Measurements from ENCODE around the gene ZCWPW1.

The ZCWPW1 gene

DNA sequence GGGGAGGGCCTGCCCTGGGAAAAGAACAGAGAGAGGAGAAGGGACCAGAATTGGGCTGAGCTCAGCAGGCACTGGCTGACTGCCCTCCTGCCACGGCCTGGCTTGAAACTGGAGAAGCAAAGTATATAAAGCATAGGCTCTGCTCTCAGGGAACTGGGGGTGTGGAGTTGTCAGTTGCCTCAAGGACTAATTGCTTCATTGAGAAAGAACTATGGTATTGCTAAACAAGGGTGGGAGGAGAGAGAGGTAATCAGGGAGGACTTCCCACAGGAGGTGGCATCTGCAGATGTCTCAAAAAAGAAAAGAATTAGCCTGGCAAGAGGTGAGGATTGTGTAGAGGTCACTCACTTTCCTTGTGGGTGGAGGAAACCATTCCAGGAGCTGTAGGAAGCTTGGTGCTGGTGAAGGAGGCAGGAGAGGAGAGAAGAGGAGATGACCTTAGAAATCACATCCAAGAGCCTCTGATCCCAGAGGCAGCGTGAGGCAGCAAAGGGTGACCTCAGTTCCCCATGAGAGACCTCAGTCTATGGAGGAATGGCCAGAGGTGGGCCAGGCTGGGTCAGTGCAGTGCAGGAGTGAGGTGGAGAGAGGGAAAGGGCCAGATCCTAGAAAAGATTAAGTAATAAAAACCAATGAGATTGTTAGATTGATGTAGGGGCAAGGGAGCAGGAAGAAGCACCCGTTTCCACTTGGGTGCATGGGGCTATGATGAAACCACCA, 68.2 kb downstream of the ZCWPW1 start:
- Histone ChIP-seq H3K4me1 (no peaks in the 10 kb centered on the region), H3K36me3 (peaks cover 74% of the 10 kb centered on the region)

DNA sequence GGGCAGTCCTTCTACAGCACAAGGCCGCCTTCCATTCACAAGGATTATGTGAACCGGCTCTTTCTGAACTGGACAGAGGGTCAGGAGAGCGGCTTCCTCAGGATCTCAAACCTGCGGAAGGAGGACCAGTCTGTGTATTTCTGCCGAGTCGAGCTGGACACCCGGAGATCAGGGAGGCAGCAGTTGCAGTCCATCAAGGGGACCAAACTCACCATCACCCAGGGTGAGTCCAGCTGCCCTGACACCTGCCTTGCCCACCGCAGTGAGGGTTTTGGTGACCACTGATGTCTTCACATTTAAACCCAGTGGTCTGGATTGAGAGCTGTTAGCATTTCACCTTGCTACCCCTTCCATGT, 69.7 kb downstream of the ZCWPW1 start:
- Histone ChIP-seq H3K27me3 (no peaks in the 10 kb centered on the region), H3K4me1 (no peaks in the 10 kb centered on the region), H3K4me3 (ENCODE audit: low read depth, low read length) (no peak overlapping the region), H3K9me3 (no peaks in the 10 kb centered on the region), H3K36me3 (peaks cover 86% of the 10 kb centered on the region)
- TF ChIP-seq, protein P1, sequence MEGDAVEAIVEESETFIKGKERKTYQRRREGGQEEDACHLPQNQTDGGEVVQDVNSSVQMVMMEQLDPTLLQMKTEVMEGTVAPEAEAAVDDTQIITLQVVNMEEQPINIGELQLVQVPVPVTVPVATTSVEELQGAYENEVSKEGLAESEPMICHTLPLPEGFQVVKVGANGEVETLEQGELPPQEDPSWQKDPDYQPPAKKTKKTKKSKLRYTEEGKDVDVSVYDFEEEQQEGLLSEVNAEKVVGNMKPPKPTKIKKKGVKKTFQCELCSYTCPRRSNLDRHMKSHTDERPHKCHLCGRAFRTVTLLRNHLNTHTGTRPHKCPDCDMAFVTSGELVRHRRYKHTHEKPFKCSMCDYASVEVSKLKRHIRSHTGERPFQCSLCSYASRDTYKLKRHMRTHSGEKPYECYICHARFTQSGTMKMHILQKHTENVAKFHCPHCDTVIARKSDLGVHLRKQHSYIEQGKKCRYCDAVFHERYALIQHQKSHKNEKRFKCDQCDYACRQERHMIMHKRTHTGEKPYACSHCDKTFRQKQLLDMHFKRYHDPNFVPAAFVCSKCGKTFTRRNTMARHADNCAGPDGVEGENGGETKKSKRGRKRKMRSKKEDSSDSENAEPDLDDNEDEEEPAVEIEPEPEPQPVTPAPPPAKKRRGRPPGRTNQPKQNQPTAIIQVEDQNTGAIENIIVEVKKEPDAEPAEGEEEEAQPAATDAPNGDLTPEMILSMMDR (IDR thresholded peaks at IDR 0.05; ENCODE audit: low read depth, low read length): no peak
- DNase-seq: no peak

More for the DNA sequence above, 68.2 kb downstream of the ZCWPW1 start:
- TF ChIP-seq, protein P1 (IDR thresholded peaks at IDR 0.05; ENCODE audit: low read depth, low read length): no peak
- Histone ChIP-seq H3K9me3 (no peaks in the 10 kb centered on the region), H3K4me3 (ENCODE audit: low read depth, low read length) (no peak overlapping the region), H3K27me3 (no peaks in the 10 kb centered on the region)
- DNase-seq: no peak

DNA sequence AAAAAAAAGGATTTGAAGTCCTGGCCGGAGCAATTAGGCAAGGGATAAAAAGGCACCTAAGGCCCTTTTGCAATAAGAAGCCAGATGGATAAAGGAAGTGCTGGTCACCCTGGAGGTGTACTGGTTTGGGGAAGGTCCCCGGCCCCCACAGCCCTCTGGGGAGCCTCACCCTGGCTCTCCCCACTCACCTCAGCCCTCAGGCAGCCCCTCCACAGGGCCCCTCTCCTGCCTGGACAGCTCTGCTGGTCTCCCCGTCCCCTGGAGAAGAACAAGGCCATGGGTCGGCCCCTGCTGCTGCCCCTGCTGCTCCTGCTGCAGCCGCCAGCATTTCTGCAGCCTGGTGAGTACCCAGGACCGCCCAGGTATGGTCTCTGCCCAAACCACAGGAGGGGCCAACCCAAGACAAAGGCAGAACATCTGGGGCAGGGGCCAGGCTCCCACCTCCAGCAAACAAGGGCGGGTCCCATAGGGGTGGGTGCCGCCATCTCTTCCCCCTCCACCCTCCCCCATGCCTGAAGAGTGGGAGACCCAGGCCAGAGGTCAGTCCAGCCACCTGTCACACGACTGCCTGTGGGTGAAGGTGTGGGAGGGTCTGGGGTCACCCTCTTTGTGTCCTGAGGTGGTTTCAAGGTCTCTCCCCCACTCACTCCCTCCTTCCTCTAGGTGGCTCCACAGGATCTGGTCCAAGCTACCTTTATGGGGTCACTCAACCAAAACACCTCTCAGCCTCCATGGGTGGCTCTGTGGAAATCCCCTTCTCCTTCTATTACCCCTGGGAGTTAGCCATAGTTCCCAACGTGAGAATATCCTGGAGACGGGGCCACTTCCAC, 70.3 kb downstream of the ZCWPW1 start, which contains the start of gene PILRB:
Gene PILRB, plus strand, starts transcription at position 91 of the 830 bp plus-strand sequence. Its CDS starts 186 bp downstream, at position 277.
- Histone ChIP-seq H3K27me3 (no peaks in the 10 kb centered on the region), H3K9me3 (no peaks in the 10 kb centered on the region), H3K4me1 (no peaks in the 10 kb centered on the region), H3K4me3 (ENCODE audit: low read depth, low read length) (no peak within 1 kb of the TSS), H3K36me3 (peaks cover 83% of the 10 kb centered on the region)
- TF ChIP-seq, protein P1 (IDR thresholded peaks at IDR 0.05; ENCODE audit: low read depth, low read length): no peak; the same call in 1 of the 2 replicates
- DNase-seq: no peak

DNA sequence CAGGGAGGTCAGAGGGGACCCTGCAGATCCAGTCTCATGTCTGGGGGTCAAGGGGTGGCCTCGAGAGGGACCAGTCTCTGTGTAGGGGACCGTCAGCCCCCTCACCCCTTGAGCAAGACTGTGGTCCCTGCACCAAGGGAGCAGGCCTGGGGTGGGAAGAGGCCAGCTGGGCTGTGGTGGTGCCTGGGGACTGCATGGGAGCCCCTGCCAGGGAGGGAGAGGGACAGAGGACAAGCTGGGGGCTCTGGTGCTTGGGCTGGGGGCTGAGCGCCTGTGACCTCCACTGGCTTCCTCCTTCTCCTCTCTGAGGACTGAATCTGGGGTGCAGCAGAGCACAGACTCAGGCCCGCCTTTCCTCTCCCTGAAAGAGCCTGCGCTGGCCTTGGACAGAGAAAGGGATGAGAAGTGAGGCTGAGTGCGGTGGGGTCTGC, 71.4 kb downstream of the ZCWPW1 start:
- H3K36me3 ChIP-seq: peaks cover 78% of the 10 kb centered on the region
- TF ChIP-seq, protein P1 (IDR thresholded peaks at IDR 0.05; ENCODE audit: low read depth, low read length): no peak
- no peak overlapping the region for H3K4me3 ChIP-seq (ENCODE audit: low read depth, low read length)
- no peak for DNase-seq
- no peaks in the 10 kb centered on the region for H3K4me1 ChIP-seq
- no peaks in the 10 kb centered on the region for H3K27me3 ChIP-seq
- H3K9me3 ChIP-seq: no peaks in the 10 kb centered on the region

DNA sequence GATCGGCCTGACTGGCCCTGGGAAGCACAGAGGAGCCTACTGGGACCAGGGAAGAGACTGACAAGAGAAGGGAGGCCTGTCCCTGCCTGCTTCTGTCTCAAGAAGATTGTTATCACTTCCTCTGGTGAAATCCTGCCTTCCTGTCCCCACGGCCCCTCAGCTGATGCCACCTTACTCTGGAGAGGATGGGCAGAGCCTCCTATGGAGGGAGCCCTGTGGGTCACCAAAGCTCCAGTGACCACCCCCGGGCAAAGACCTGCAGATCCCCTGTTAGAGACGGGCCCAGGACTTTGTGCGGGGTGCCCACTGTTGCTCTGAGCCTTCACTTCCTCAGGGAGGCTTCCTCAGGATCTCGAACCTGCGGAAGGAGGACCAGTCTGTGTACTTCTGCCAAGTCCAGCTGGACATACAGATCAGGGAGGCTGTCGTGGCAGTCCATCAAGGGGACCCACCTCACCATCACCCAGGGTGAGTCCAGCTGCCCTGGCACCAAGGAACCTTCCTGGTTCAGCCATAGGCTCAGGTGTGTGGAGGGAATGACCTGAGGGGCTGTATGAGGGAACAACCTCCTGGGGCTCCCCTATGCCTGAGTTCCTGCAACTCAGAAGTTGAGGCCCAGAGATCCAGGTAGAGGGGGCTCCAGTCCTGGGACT, 72.0 kb downstream of the ZCWPW1 start:
- H3K4me3 ChIP-seq (ENCODE audit: low read depth, low read length): no peak overlapping the region
- DNase-seq: no peak
- H3K4me1 ChIP-seq: no peaks in the 10 kb centered on the region
- peaks cover 72% of the 10 kb centered on the region for H3K36me3 ChIP-seq
- no peaks in the 10 kb centered on the region for H3K27me3 ChIP-seq
- H3K9me3 ChIP-seq: no peaks in the 10 kb centered on the region
- TF ChIP-seq, protein P1 (IDR thresholded peaks at IDR 0.05; ENCODE audit: low read depth, low read length): no peak

All from BE2C (cell line).